K562 (cell line): ENCODE results near the gene NPAS3. TPM values are rescaled to one million over a fixed set of nuclear protein-coding genes. Genes with fewer than 3 reads are reported as not detected.
A peak's percentile ranks its signal among the peaks of the same experiment; 100 is the strongest.

Experiments
- REST ChIP-seq, 2 experiments: fragments of 450-650 bp; formaldehyde crosslinking in 1 of 2; IDR thresholded peaks; 2 replicates each; pipeline versions ENCODE4 v1.4.0 to v1.6.1; 2014 to 2020; ENCODE audit warnings: mild to moderate bottlenecking in 2 of 2, borderline replicate concordance in 1 of 2, low read depth in 1 of 2
- polyA plus RNA-seq, 8 experiments: library from polyadenylated mRNA; depleted of rRNA in 4 of 8; stranded (reverse) in 5 of 8; unstranded in 3 of 8; fragments of >200 nt; fragmentation: Nextera tagmentation in 2 of 8; fragmentation: Illumina TruSeq in 1 of 8; extraction: Ambion mirVana in 2 of 8; extraction: Trizol in 1 of 8; gene quantifications; 2 replicates each; pipeline versions ENCODE4 v1.2.1 to v1.2.3, GENCODE V29; 2011 to 2014; ENCODE audit warnings: inconsistent platforms in 1 of 8, missing spikeins in 1 of 8
- total RNA-seq, 7 experiments: library from RNA; depleted of rRNA in 6 of 7; stranded (reverse); fragments of >200 nt in 6 of 7; fragmentation: Illumina TruSeq in 2 of 7; extraction: Trizol in 2 of 7; gene quantifications; 2 replicates each; pipeline versions ENCODE4 v1.2.1 to v1.2.3, GENCODE V29; 2011 to 2021; ENCODE audit warnings: low replicate concordance in 1 of 7

NPAS3 gene
- total and polyA plus RNA-seq, 9 of the 15 experiments (the other 6 are each of a cell fraction or from before 2014, with no cell fraction given) = 0.04 TPM; not detected in 8

GRCh38 chr14:32925439-32925838, 13.2 kb upstream of the NPAS3 start (continued):
- peak; percentile 63 for TF ChIP-seq REST (IDR thresholded peaks at IDR 0.05; ENCODE audit: borderline replicate concordance)
- no peak for TF ChIP-seq REST (CRISPR knock-in tag; IDR thresholded peaks at IDR 0.05; ENCODE audit: low read depth)
